PC-9 (cell line): ENCODE measurements around the gene C1orf159. TPM values are rescaled to one million over a fixed set of nuclear protein-coding genes. Genes with fewer than 3 reads are reported as not detected.
"Not testable (repeated sequence)": the region's sequence is repeated elsewhere in the genome, so short reads cannot be mapped to it uniquely, and the experiment has no call there.

Experiments used
- BruUV-seq: library from RNA; stranded (reverse); fragments of 400-500 nt; replicated peaks from 2 replicates; lab custom pipeline; 2021; lab: Mats Ljungman, UMichigan
- CTCF ChIA-PET: fragments of 300-600 bp; sonication (Branson Sonifier 250); formaldehyde crosslinking; loops from one replicate; lab custom pipeline; 2022; ENCODE audit warnings: antibody characterized with exemption; lab: Charles Lee
- POLR2A ChIA-PET: fragments of 300-600 bp; sonication (Branson Sonifier 250); formaldehyde crosslinking; loops from one replicate; lab custom pipeline; 2022; ENCODE audit warnings: antibody characterized with exemption; ENCODE audit not compliant: unreplicated experiment; lab: Charles Lee
- DNase-seq, 2 experiments: peaks; one replicate each; pipeline versions ENCODE4 v3.0.0 to v3.0.0-alpha.2; 2015 to 2022; ENCODE audit warnings: mixed read lengths in 1 of 2
- H2AFZ ChIP-seq: fragments of 200-600 bp; sonication (generic); 2 replicates; pipeline ENCODE4 v1.8.1; 2017; ENCODE audit warnings: antibody characterized with exemption
- H3F3A ChIP-seq: fragments of 200-600 bp; sonication (generic); 2 replicates; pipeline ENCODE4 v1.8.1; 2017; ENCODE audit warnings: antibody characterized with exemption, mild to moderate bottlenecking, low read depth; ENCODE audit not compliant: insufficient read depth
- H3K27ac ChIP-seq: fragments of 200-600 bp; sonication (generic); 2 replicates; pipeline ENCODE4 v1.6.1; 2016; ENCODE audit warnings: mixed run types
- H3K27me3 ChIP-seq: fragments of 200-600 bp; sonication (generic); 2 replicates; pipeline ENCODE4 v1.6.1; 2016; ENCODE audit warnings: low read depth, mixed run types; ENCODE audit not compliant: insufficient read depth
- H3K36me3 ChIP-seq: fragments of 200-600 bp; sonication (generic); 2 replicates; pipeline ENCODE4 v1.6.1; 2016; ENCODE audit warnings: low read depth, mixed run types
- H3K4me1 ChIP-seq: fragments of 200-600 bp; sonication (generic); replicated peaks from 2 replicates; pipeline ENCODE4 v1.6.1; 2016; ENCODE audit warnings: mixed run types; ENCODE audit not compliant: insufficient read depth
- H3K4me2 ChIP-seq: fragments of 200-600 bp; sonication (generic); 2 replicates; pipeline ENCODE4 v1.6.1; 2017; ENCODE audit warnings: mixed run types
- H3K4me3 ChIP-seq: fragments of 200-600 bp; sonication (generic); 2 replicates; pipeline ENCODE4 v1.6.1; 2016; ENCODE audit warnings: mixed run types
- H3K79me2 ChIP-seq: fragments of 200-600 bp; sonication (generic); 2 replicates; pipeline ENCODE4 v1.6.1; 2017; ENCODE audit warnings: low read depth, mixed run types
- H3K9me2 ChIP-seq: fragments of 200-600 bp; sonication (generic); 2 replicates; pipeline ENCODE4 v1.8.1; 2017; ENCODE audit warnings: mild to moderate bottlenecking; ENCODE audit not compliant: insufficient read depth
- H3K9me3 ChIP-seq: fragments of 200-600 bp; sonication (generic); 2 replicates; pipeline ENCODE4 v1.8.1; 2016; ENCODE audit warnings: low read depth; ENCODE audit not compliant: insufficient read depth
- H4K20me1 ChIP-seq: fragments of 200-600 bp; sonication (generic); 2 replicates; pipeline ENCODE4 v1.8.1; 2017; ENCODE audit not compliant: insufficient read depth
- EZH2 ChIP-seq: fragments of 200-600 bp; sonication (generic); IDR thresholded peaks from 2 replicates; pipeline ENCODE4 v1.8.0; 2017; ENCODE audit warnings: antibody characterized with exemption, low read depth
- intact Hi-C: fragments of 100-400 bp; cut with micrococcal nuclease; formaldehyde crosslinking; loops from one replicate; pipeline ENCODE4 v1.10.0; 2022; ENCODE audit not compliant: unreplicated experiment
- total RNA-seq: library from RNA; stranded (reverse); gene quantifications from 2 replicates; pipeline ENCODE4 v1.2.3, GENCODE V29; 2021
- TF ChIP-seq, protein P1 (sequence below): fragments of 200-600 bp; sonication (generic); conservative IDR thresholded peaks from 2 replicates; pipeline ENCODE4 v1.6.1; 2017; ENCODE audit warnings: mixed run types, antibody characterized with exemption, mild to moderate bottlenecking, moderate library complexity

The C1orf159 gene
- total RNA-seq, 1 experiment from 2014 or later = 31.1 TPM

DNA sequence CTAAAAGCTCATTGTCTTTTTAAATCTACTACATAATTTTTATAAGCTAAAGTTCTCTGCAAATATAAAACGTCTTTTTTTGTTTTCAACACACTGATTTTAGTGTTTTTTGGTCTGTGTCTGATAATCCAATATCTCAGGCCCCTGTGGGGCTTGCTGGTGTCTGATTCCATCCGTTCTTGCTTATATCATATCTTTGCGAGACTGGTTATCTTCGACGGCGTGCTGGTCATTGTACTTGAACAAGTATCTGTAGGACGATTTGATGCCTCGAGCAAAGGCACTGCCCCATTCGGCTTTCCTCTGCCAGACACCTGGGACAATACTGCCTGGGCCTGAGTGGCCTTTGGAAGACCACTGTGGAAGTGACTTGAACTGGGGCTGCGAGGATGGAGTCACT is 39.4 kb upstream of the C1orf159 start:
- Histone ChIP-seq H3K27ac (no peak overlapping the region), H3K4me3 (no peak overlapping the region), H3K4me1 (peaks cover 12% of the 10 kb centered on the region), H3F3A (peaks cover 38% of the 10 kb centered on the region; the same call in 1 of the 2 replicates), H3K9me3 (no peaks in the 10 kb centered on the region), H3K4me2 (no peak overlapping the region), H3K27me3 (no peaks in the 10 kb centered on the region), H2AFZ (no peak overlapping the region), H3K36me3 (no peaks in the 10 kb centered on the region), H3K79me2 (no peaks in the 10 kb centered on the region), H4K20me1 (no peaks in the 10 kb centered on the region), H3K9me2 (no peaks in the 10 kb centered on the region)
- TF ChIP-seq, protein P1, sequence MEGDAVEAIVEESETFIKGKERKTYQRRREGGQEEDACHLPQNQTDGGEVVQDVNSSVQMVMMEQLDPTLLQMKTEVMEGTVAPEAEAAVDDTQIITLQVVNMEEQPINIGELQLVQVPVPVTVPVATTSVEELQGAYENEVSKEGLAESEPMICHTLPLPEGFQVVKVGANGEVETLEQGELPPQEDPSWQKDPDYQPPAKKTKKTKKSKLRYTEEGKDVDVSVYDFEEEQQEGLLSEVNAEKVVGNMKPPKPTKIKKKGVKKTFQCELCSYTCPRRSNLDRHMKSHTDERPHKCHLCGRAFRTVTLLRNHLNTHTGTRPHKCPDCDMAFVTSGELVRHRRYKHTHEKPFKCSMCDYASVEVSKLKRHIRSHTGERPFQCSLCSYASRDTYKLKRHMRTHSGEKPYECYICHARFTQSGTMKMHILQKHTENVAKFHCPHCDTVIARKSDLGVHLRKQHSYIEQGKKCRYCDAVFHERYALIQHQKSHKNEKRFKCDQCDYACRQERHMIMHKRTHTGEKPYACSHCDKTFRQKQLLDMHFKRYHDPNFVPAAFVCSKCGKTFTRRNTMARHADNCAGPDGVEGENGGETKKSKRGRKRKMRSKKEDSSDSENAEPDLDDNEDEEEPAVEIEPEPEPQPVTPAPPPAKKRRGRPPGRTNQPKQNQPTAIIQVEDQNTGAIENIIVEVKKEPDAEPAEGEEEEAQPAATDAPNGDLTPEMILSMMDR = no peak
- no peak for TF ChIP-seq EZH2
- DNase-seq = no peak
- ChIA-PET CTCF (no interaction called here), POLR2A (interaction anchor here (0.6 kb wide), 1 partner anchor 118 kb away, joined by 19 read pairs; the partner anchor contains the start of gene UBE2J2)
- no TSS peak for BruUV-seq
- intact Hi-C loops = no loop called here

DNA sequence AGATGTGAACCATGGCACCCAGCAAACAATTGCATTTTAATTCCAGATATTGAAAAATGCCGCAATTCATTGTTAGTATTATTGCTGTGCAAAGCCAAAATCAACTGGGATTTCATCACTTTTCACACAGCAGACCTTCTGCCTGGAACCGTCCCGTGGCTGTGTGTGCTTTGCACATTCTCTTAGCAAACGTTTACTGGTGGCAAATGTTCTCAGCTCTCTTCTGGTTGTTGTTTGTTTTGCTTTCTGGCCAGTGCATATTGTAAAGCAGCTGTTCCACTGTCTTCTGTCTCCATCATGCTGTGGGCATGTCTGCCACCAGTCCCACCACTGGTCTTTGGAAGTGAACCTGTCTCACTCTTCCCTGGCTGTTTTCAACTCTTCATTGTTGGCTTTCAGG is 38.0 kb upstream of the C1orf159 start:
- TF ChIP-seq, protein P1 = no peak
- no peak for TF ChIP-seq EZH2

DNA sequence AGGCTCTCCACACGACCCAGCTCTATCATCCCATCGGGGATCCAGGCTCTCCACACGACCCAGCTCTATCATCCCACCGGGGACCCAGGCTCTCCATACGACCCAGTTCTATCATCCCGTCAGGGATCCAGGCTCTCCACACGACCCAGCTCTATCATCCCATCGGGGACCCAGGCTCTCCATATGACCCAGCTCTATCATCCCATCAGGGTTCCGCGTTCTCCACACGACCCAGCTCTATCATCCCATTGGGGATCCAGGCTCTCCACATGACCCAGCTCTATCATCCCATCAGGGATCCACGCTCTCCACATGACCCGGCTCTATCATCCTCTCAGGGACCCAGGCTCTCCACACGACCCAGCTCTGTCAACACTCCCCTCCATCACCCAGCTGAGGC is 37.3 kb upstream of the C1orf159 start:
- H4K20me1 ChIP-seq, H3K36me3 ChIP-seq, H3K4me3 ChIP-seq, H2AFZ ChIP-seq, H3K27me3 ChIP-seq, H3K79me2 ChIP-seq, CTCF ChIA-PET, DNase-seq, intact Hi-C loops, H3K4me1 ChIP-seq, H3K9me2 ChIP-seq, BruUV-seq, H3K4me2 ChIP-seq, H3K27ac ChIP-seq, H3K9me3 ChIP-seq: not testable (repeated sequence)
- H3F3A ChIP-seq = peaks cover 29% of the 10 kb centered on the region; the same call in 1 of the 2 replicates
- POLR2A ChIA-PET = interaction anchor here (0.7 kb wide), 1 partner anchor 17 kb away, joined by 19 read pairs; no protein-coding TSS in a partner anchor

More for the DNA sequence above, 38.0 kb upstream of the C1orf159 start:
- CTCF ChIA-PET = no interaction called here
- H3K4me2 ChIP-seq = no peak overlapping the region
- H3F3A ChIP-seq = peaks cover 27% of the 10 kb centered on the region; the same call in 1 of the 2 replicates
- POLR2A ChIA-PET = no interaction called here
- H3K4me3 ChIP-seq = no peak overlapping the region
- no peaks in the 10 kb centered on the region for H3K79me2 ChIP-seq
- H3K27me3 ChIP-seq = no peaks in the 10 kb centered on the region
- no peak overlapping the region for H3K27ac ChIP-seq
- no peak for DNase-seq
- H4K20me1 ChIP-seq = no peaks in the 10 kb centered on the region
- H3K9me3 ChIP-seq = no peaks in the 10 kb centered on the region
- intact Hi-C loops = no loop called here
- H3K36me3 ChIP-seq = no peaks in the 10 kb centered on the region
- H3K4me1 ChIP-seq = peaks cover 16% of the 10 kb centered on the region
- H3K9me2 ChIP-seq = no peaks in the 10 kb centered on the region
- no TSS peak for BruUV-seq
- H2AFZ ChIP-seq = no peak overlapping the region

DNA sequence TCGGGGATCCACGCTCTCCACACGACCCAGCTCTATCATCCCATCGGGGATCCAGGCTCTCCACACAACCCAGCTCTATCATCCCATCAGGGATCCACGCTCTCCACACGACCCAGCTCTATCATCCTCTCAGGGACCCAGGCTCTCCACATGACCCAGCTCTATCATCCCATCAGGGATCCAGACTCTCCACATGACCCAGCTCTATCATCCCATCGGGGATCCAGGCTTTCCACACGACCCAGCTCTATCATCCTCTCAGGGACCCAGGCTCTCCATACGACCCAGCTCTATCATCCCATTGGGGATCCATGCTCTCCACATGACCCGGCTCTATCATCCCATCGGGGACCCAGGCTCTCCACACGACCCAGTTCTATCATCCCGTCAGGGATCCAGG is 36.5 kb upstream of the C1orf159 start:
- BruUV-seq, DNase-seq, CTCF ChIA-PET, H3K36me3 ChIP-seq, H3K4me3 ChIP-seq, H3K79me2 ChIP-seq, H3K27ac ChIP-seq, H3K27me3 ChIP-seq, H3K4me1 ChIP-seq, H3K9me2 ChIP-seq, H3K9me3 ChIP-seq, H4K20me1 ChIP-seq, H2AFZ ChIP-seq, intact Hi-C loops, H3K4me2 ChIP-seq: not testable (repeated sequence)
- POLR2A ChIA-PET = interaction anchor here (0.7 kb wide), 1 partner anchor 36 kb away, joined by 15 read pairs; no protein-coding TSS in a partner anchor
- H3F3A ChIP-seq = peaks cover 31% of the 10 kb centered on the region
